Measurements from ENCODE around the gene RALGPS2. TPM values are rescaled to one million over a fixed set of nuclear protein-coding genes. Genes with fewer than 3 reads are reported as not detected.

Gene RALGPS2
- total and polyA plus RNA-seq, 2 of the 13 experiments (the other 11 are each of a cell fraction or from before 2014, with no cell fraction given), result 15.6 to 36.0 TPM

GRCh38 chr1:178862416-178862815, 137.4 kb downstream of the RALGPS2 start:
- peaks cover 10% of the 10 kb centered on the region for H3K4me1 ChIP-seq (ENCODE audit: insufficient read depth, low read length)
- no TSS peak for BruUV-seq (replicated peaks)
- WGBS (ENCODE audit: low lambda C conversion rate), result 96% methylated on average over 3 of the region's 3 CpGs
- H2AFZ ChIP-seq (ENCODE audit: low read length), result no peak overlapping the region
- H3K36me3 ChIP-seq (replicated peaks in 1 of 2; ENCODE audit: control insufficient read depth in 1 of 2, insufficient read depth in 2 of 2, low read length in 2 of 2), result peaks cover 0 to 8% of the 10 kb centered on the region in 2 experiments; a peak in 3 of 5 replicates
- no peak overlapping the region for H3K9ac ChIP-seq (ENCODE audit: insufficient read depth, low read depth, low read length)
- H3K9me3 ChIP-seq (ENCODE audit: low read length), result no peaks in the 10 kb centered on the region
- no peaks in the 10 kb centered on the region for H3K27me3 ChIP-seq (ENCODE audit: control insufficient read depth in 1 of 2, insufficient read depth in 2 of 2, low read length in 2 of 2)
- peaks cover 4% of the 10 kb centered on the region for H3K79me2 ChIP-seq (ENCODE audit: insufficient read depth, low read length)
- FAIRE-seq (no peak), DNase-seq (ENCODE audit: low spot score) (no peak), ATAC-seq (no peak)
- no peak overlapping the region for H3K27ac ChIP-seq (ENCODE audit: extremely low read length, insufficient read depth, low read length)
- H3K4me3 ChIP-seq (replicated peaks in 1 of 3; ENCODE audit: insufficient read depth in 1 of 3, low read depth in 2 of 3, low read length in 3 of 3), result no peak overlapping the region
- POLR2A ChIA-PET, result interaction anchor here (1.4 kb wide), 1 partner anchor 55 kb away, joined by 4 read pairs; no protein-coding TSS in a partner anchor
- no peaks in the 10 kb centered on the region for H4K20me1 ChIP-seq (ENCODE audit: insufficient read depth, low read length)
- CTCF ChIA-PET (ENCODE audit: low intra/inter-chr PET ratio, low total read pairs), result no interaction called here
- no peak overlapping the region for H3K4me2 ChIP-seq (ENCODE audit: low read depth, low read length)
- in situ Hi-C loops (cut with HindIII; ENCODE audit: extremely low pct_ligation_motif_present, low pct_unique_long_range_greater_than_20kb) (no loop called here), intact Hi-C loops (cut with micrococcal nuclease; ENCODE audit: unreplicated experiment) (no loop called here)
- TF ChIP-seq RNF219 (CRISPR knock-in tag; IDR thresholded peaks at IDR 0.05) (no peak), TEAD2 (CRISPR knock-in tag; IDR thresholded peaks at IDR 0.05) (no peak), ZNF460 (CRISPR knock-in tag; IDR thresholded peaks at IDR 0.05; ENCODE audit: borderline replicate concordance) (no peak), NPAS2 (CRISPR knock-in tag; IDR thresholded peaks at IDR 0.05; ENCODE audit: borderline replicate concordance) (no peak), TRIM22 (IDR thresholded peaks at IDR 0.05) (no peak), ZNF615 (CRISPR knock-in tag; IDR thresholded peaks at IDR 0.05; ENCODE audit: borderline replicate concordance) (no peak), ZNF44 (CRISPR knock-in tag; IDR thresholded peaks at IDR 0.05) (no peak), SNAPC4 (CRISPR knock-in tag; IDR thresholded peaks at IDR 0.05) (no peak), PRDM10 (CRISPR knock-in tag; IDR thresholded peaks at IDR 0.05; ENCODE audit: low read depth) (no peak), ZNF564 (CRISPR knock-in tag; IDR thresholded peaks at IDR 0.05) (no peak), ZNF549 (CRISPR knock-in tag; IDR thresholded peaks at IDR 0.05) (no peak), KDM5B (CRISPR knock-in tag; IDR thresholded peaks at IDR 0.05; ENCODE audit: borderline replicate concordance) (no peak)

All from HepG2 (cell line).